Astrocyte of the hippocampus (primary cell): Measurements from ENCODE around the gene TPM4.
"Not testable (repeated sequence)": the region's sequence is repeated elsewhere in the genome, so short reads cannot be mapped to it uniquely, and the experiment has no call there.

Experiments used
- DNase-seq: peaks from one replicate; pipeline ENCODE4 v3.0.0; 2011; ENCODE audit warnings: low read depth, low spot score

Gene TPM4

DNA sequence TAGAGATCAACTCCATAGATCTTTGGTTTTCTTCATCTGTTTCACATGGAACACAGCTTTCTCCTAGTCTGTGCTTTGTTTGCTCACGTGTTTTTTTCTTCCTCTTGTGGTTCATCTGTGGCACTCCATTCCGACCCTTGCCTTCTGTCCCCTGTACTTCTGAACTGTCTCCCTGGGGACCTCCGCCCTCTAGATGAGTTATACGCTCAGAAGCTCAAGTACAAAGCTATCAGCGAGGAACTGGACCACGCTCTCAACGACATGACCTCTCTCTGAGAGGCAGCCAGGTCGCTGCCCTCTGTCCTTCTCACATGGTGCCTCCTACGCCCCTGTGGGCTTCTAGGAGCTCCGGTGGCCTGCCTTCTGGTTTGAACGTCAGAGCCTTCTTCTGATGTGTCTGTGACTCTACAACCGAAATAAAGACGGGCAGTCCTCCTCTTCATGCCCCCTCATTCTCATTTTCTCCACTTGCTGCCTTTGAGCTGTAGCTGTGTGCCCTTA, 18.8 kb downstream of the TPM4 start:
- DNase-seq: no peak

GRCh38 chr19:16096280-16096855, 20.1 kb downstream of the TPM4 start:
- DNase-seq: no peak

DNA sequence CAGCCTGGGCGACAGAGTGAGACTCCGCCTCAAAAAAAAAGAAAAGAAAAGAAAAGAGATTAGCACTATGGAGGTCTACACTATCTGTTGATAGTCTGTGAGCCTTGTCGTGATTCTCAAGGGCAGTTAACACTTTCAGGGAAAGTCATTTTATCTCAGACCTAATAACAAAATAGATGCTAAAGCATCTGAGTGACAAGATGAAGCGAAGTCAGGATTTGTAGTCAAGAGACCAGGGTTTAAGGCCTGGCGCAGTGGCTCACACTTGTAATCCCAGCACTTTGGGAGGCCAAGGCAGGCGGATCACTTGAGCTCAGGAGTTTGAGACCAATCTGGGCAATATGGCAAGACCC, 22.1 kb downstream of the TPM4 start:
- no peak for DNase-seq

- DNase-seq: no peak
These were observed 22.5 kb downstream of the TPM4 start for GRCh38 chr19:16098821-16099220.

DNA sequence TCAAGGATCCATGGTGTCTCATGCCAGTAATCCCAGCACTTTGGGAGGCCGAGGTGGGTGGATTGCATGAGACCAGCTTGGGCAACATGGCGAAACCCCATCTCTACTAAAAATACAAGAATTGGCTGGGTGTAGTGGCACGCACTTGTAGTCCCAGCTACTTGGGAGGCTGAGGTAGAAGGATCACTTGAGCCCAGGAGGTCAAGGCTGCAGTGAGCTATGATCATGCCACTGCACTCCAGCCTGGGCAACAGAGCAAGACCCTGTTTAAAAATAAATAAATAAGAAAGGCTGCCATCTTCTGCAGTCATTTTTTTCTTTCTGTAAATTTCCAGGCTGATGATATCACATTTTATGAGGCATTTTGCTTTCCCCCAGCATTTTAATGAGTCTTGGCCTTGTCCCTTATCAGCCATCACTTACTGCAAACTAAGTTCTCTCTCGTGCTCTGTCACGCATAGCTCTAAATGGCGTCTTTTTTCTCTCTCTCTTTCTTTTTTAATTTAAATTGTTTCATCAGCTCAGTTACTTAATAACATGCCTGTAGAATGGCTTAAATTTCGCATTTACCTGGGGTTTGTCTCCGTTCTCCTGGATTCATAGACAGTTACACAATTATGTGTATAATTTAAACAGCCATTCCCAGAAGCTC, 23.1 kb downstream of the TPM4 start:
- DNase-seq: not testable (repeated sequence)

GRCh38 chr19:16100524-16100923, 24.2 kb downstream of the TPM4 start:
- DNase-seq: no peak

DNA sequence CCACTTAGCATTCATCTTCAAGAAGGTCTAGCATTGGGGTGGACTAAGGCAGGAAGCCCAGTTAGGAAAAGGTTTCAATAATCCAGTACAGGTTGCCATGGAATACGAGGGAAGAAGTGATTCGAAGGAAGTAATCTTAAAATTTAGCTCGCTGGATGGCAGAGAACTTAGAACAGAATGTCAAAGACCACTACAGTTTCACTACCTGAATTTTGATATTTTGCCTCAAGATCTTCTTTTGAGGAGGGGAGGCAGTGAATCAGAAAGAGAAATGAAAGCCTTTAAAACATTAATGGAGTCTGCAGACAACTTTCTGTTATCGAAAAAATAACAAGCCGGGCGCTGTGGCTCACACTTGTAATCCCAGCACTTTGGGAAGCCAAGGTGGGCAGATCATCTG, 28.4 kb downstream of the TPM4 start:
- no peak for DNase-seq

DNA sequence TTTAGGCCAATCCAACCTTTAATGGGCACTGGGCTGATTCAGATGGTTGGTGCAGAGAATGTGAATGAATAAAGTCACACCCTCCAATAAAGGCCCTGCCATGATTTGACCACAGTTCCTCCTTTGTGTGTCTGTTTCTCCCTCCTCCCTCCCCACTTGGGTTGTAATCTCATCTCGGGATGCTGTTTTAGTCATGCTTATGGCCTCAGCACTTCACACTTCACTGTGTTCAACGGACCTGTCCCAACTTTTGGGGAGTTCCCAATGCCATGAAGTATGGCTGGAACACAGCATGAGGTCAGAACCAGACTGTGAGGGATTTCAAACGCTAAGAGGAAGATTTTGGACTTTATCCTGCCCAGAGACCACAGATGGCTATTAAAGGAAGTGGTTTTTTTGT, 29.8 kb downstream of the TPM4 start:
- DNase-seq: peak; percentile 59

GRCh38 chr19:16111160-16111908, 35.0 kb downstream of the TPM4 start, which contains the start of gene RAB8A:
Gene RAB8A, plus strand, starts transcription at chr19:16111889. Its CDS starts 13 bp downstream, at chr19:16111902.
- DNase-seq: peak; percentile 100

GRCh38 chr19:16111909-16112752, 35.8 kb downstream of the TPM4 start:
- no peak for DNase-seq

- DNase-seq: no peak
These were observed 36.5 kb downstream of the TPM4 start for GRCh38 chr19:16112778-16113177.

DNA sequence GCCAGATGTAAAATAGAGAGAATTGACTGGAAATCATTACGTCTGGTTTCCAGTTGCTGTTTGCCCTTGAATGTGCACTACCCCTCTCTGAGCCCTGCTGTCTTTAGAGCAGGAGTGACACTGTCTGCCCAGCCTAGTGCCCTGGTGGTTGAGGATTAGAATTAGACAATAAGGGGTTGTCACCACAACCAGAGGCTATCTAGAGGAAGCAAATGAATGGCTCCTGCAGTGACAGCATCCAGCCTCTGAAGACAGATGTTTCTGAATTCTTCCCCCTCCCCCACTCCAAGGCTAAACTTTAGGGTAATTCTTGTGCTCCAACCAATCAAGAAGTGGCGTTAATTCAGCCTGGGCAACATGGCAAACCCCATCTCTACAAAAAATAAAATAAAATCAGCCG, 37.4 kb downstream of the TPM4 start:
- no peak for DNase-seq

- peak; percentile 49 for DNase-seq
These were observed 39.2 kb downstream of the TPM4 start for GRCh38 chr19:16115301-16116039.

DNA sequence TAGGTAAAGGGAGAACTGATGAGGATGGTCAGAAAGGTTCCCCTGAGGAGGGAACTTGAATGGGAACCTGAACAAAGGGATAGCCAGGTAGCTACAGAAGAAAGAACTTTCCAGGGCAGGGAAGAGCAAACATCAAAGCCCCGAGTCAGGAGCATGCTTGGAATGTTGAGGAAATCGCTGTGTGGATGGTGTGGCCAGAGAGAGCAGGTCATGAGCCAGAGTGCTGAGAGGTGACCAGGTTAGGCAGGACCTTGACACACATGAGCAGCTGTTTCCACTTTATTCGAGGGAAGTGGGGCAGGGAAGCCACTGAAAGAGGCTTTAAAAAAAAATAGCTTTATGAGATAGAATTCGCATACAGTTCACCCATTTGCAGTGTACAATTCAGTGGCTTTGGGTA, 39.8 kb downstream of the TPM4 start:
- DNase-seq: no peak

DNA sequence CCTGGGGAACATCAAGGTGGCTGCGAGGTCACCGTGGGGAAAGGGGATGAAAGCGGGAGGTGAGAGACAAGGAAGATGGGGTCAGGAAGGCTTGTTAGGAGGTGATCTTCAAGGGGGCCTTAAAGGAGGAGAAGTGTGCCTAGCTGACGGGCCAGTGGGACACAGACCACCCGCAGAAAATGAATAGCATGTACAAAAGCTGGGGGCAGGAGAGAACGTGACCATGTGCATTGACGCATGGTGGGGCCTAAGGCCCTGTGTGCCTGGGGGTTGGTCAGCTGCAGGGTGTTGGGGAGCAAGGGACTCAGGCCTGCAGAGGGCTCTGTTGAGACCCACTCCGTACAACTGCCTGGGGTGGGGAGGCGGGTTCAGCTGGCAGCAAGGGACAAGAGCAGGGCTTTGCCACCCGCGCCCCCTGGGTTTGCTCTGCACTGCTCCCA, 41.3 kb downstream of the TPM4 start:
- no peak for DNase-seq

GRCh38 chr19:16118489-16119033, 42.3 kb downstream of the TPM4 start:
- no peak for DNase-seq

- DNase-seq: not testable (repeated sequence)
These were observed 43.0 kb downstream of the TPM4 start for GRCh38 chr19:16119075-16119857.

DNA sequence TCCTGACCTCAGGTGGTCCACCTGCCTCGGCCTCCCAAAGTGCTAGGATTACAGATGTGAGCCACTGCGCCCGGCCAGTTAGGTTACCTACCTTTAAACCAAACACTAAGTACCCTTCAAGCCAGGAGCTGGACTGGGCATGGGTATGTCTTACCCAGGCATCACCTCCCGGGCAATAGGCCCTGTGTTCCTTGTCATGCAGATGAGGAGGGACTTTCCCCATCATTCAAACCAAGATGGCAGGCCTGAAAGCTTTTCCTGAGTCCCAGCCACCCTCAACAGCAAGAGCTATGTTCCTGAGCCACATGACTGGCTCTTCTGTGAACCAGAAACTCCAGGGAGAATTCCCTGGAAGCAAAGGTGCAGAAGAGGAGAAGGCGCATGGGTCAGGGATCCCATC, 44.8 kb downstream of the TPM4 start:
- no peak for DNase-seq

DNA sequence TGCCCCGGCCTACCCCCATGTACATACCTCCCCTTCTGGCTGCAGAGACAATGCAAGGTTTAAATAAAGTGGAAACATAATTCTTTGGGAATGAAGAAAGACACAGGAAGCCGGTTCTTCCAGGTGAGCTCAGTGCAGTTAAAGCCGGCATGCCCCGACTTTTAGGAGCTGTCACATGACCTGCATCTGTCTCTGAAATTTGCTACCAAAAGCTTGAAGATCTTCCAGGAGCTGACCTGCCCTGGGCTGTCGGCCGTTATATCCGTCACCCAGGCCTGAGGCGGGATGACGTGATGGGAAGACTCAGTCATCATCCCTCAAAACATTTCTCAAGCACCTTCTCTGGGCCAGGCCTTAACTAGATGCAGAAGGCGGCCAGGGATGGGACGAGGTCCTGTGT, 45.7 kb downstream of the TPM4 start:
- no peak for DNase-seq

DNA sequence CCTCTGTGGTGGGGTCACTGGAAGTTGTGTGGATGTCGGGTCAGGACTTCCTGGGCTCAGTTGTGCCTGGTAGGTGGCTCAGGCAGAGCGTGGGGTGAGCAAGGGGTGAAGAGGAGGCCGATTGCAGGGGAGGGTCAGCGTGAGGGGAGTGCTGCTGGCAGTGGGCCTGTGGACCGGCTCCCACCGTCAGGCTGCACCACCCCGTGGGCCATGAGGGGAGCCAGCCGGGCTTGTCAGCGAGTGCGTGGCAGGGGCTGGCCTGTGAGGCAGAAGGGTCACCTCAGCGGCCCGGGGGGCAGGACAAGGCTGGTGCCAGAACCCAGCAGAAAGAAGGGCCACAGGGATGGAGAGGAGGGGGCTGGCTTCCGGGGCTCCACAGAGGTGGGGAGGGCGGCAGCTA, 48.7 kb downstream of the TPM4 start:
- no peak for DNase-seq
